Vagina (tissue), 2 donors: ENCODE data around the gene TBCA.

ENCODE experiments used
- CTCF ChIP-seq, 3 experiments: fragments of 450-650 bp in 2 of 3; fragments of 200-600 bp in 1 of 3; sonication (generic) in 1 of 3; IDR thresholded peaks; one replicate each; pipeline ENCODE4 v1.5.1; 2017 to 2019; ENCODE audit warnings: antibody characterized with exemption in 3 of 3, mild to moderate bottlenecking in 2 of 3, moderate library complexity in 2 of 3
- POLR2AphosphoS5 ChIP-seq, 2 donors: sonication (generic); formaldehyde crosslinking; IDR thresholded peaks; one replicate each; pipeline ENCODE4 v1.9.0; 2017; ENCODE audit warnings: antibody characterized with exemption in 2 of 2, mild to moderate bottlenecking in 2 of 2, low read depth in 1 of 2; ENCODE audit not compliant: insufficient read depth in 1 of 2

GRCh38 chr5:77641963-77642737, 134.0 kb downstream of the TBCA start:
- no peak for TF ChIP-seq CTCF (IDR thresholded peaks at IDR 0.05)
- no peak for TF ChIP-seq POLR2AphosphoS5 (IDR thresholded peaks at IDR 0.05; ENCODE audit: insufficient read depth in 1 of 2, low read depth in 1 of 2)
